ENCODE results near the gene OR11H6. TPM values are rescaled to one million over a fixed set of nuclear protein-coding genes. Genes with fewer than 3 reads are reported as not detected.
"Not testable (repeated sequence)": the region's sequence is repeated elsewhere in the genome, so short reads cannot be mapped to it uniquely, and the experiment has no call there.

The OR11H6 gene
- polyA plus RNA-seq, 1 of the 3 experiments (the other 2 are of a cell fraction) = not detected

GRCh38 chr14:20190596-20190995 lies 32.9 kb upstream of the OR11H6 start, which contains the start of gene OR11G2 (continued):
- TF ChIP-seq FOXJ3 (CRISPR knock-in tag; IDR thresholded peaks at IDR 0.05) = no peak

- no peaks in the 10 kb centered on the region for H3K79me2 ChIP-seq (ENCODE audit: insufficient read depth)
- ChIA-PET CTCF (no interaction called here), POLR2A (no interaction called here)
- no peak for DNase-seq
- H2AFZ ChIP-seq (ENCODE audit: low read depth) = no peak overlapping the region
- H3K9ac ChIP-seq = no peak overlapping the region
- H3K9me2 ChIP-seq = no peaks in the 10 kb centered on the region
- no peaks in the 10 kb centered on the region for H3F3A ChIP-seq (replicated peaks; ENCODE audit: insufficient read depth)
- 12% methylated on average over 3 of the region's 3 CpGs for WGBS (ENCODE audit: low lambda C conversion rate)
- TF ChIP-seq REST (IDR thresholded peaks at IDR 0.05; ENCODE audit: low read depth, low read length) (peak; percentile 81; the same call in 1 of the 2 replicates), PBX3 (IDR thresholded peaks at IDR 0.05) (no peak)
- no peaks in the 10 kb centered on the region for H3K36me3 ChIP-seq (replicated peaks in 1 of 2; ENCODE audit: control insufficient read depth in 1 of 2, insufficient read depth in 2 of 2, low read length in 1 of 2)
- peaks cover 36% of the 10 kb centered on the region; the same call in 1 of the 2 replicates for H3K27me3 ChIP-seq (ENCODE audit: insufficient read depth)
- no peak overlapping the region for H3K27ac ChIP-seq (ENCODE audit: low read depth in 2 of 2, low read length in 1 of 2)
- no peaks in the 10 kb centered on the region for H4K20me1 ChIP-seq (ENCODE audit: insufficient read depth)
- no peak overlapping the region for H3K4me2 ChIP-seq
- H3K4me3 ChIP-seq (ENCODE audit: low read depth in 2 of 2, low read length in 1 of 2) = no peak overlapping the region
- H3K9me3 ChIP-seq = no peaks in the 10 kb centered on the region
- H3K4me1 ChIP-seq (ENCODE audit: control insufficient read depth in 1 of 2, insufficient read depth in 2 of 2, low read depth in 1 of 2, low read length in 1 of 2) = no peaks in the 10 kb centered on the region
Measured at GRCh38 chr14:20191396-20191795, 32.1 kb upstream of the OR11H6 start.

- H3K4me2 ChIP-seq = no peak overlapping the region
- CTCF ChIA-PET = no interaction called here
- TF ChIP-seq USF1 (IDR thresholded peaks at IDR 0.05; ENCODE audit: borderline replicate concordance, low read depth) = no peak
- H3K9me2 ChIP-seq = no peaks in the 10 kb centered on the region
- H3K27ac ChIP-seq (ENCODE audit: low read depth in 2 of 2, low read length in 1 of 2) = no peak overlapping the region
- peaks cover 48% of the 10 kb centered on the region for H3K27me3 ChIP-seq (ENCODE audit: insufficient read depth)
- POLR2A ChIA-PET = no interaction called here
- no peaks in the 10 kb centered on the region for H3K79me2 ChIP-seq (ENCODE audit: insufficient read depth)
- H3F3A ChIP-seq (replicated peaks; ENCODE audit: insufficient read depth) = no peaks in the 10 kb centered on the region
- H4K20me1 ChIP-seq (ENCODE audit: insufficient read depth) = no peaks in the 10 kb centered on the region
- no peaks in the 10 kb centered on the region for H3K36me3 ChIP-seq (replicated peaks in 1 of 2; ENCODE audit: control insufficient read depth in 1 of 2, insufficient read depth in 2 of 2, low read length in 1 of 2)
- no peaks in the 10 kb centered on the region for H3K9me3 ChIP-seq
- no peak overlapping the region for H3K9ac ChIP-seq
- no peaks in the 10 kb centered on the region for H3K4me1 ChIP-seq (ENCODE audit: control insufficient read depth in 1 of 2, insufficient read depth in 2 of 2, low read depth in 1 of 2, low read length in 1 of 2)
- H3K4me3 ChIP-seq (ENCODE audit: low read depth in 2 of 2, low read length in 1 of 2) = no peak overlapping the region
- no peak overlapping the region for H2AFZ ChIP-seq (ENCODE audit: low read depth)
- DNase-seq = no peak
Measured at GRCh38 chr14:20194101-20194500, 29.4 kb upstream of the OR11H6 start.

GRCh38 chr14:20195170-20195569 lies 28.3 kb upstream of the OR11H6 start:
- H3F3A ChIP-seq (replicated peaks; ENCODE audit: insufficient read depth); H2AFZ ChIP-seq (ENCODE audit: low read depth); DNase-seq; H3K4me2 ChIP-seq; H3K36me3 ChIP-seq (replicated peaks in 1 of 2; ENCODE audit: control insufficient read depth in 1 of 2, insufficient read depth in 2 of 2, low read length in 1 of 2); H3K79me2 ChIP-seq (ENCODE audit: insufficient read depth); H3K4me1 ChIP-seq (ENCODE audit: control insufficient read depth in 1 of 2, insufficient read depth in 2 of 2, low read depth in 1 of 2, low read length in 1 of 2); H3K4me3 ChIP-seq (ENCODE audit: low read depth in 2 of 2, low read length in 1 of 2); CTCF ChIA-PET; POLR2A ChIA-PET; H4K20me1 ChIP-seq (ENCODE audit: insufficient read depth); H3K9ac ChIP-seq; H3K9me3 ChIP-seq; H3K27ac ChIP-seq (ENCODE audit: low read depth in 2 of 2, low read length in 1 of 2); H3K9me2 ChIP-seq: not testable (repeated sequence)
- H3K27me3 ChIP-seq (ENCODE audit: insufficient read depth) = peaks cover 46% of the 10 kb centered on the region
- WGBS (ENCODE audit: low lambda C conversion rate) = 12% methylated on average over 6 of the region's 6 CpGs
